Measurements from ENCODE around the gene SIN3A. TPM values are rescaled to one million over a fixed set of nuclear protein-coding genes. Genes with fewer than 3 reads are reported as not detected.

Gene SIN3A
- total and polyA plus RNA-seq, 9 of the 15 experiments (the other 6 are each of a cell fraction or from before 2014, with no cell fraction given), result 11.1 to 70.3 (median 25.3) TPM

DNA sequence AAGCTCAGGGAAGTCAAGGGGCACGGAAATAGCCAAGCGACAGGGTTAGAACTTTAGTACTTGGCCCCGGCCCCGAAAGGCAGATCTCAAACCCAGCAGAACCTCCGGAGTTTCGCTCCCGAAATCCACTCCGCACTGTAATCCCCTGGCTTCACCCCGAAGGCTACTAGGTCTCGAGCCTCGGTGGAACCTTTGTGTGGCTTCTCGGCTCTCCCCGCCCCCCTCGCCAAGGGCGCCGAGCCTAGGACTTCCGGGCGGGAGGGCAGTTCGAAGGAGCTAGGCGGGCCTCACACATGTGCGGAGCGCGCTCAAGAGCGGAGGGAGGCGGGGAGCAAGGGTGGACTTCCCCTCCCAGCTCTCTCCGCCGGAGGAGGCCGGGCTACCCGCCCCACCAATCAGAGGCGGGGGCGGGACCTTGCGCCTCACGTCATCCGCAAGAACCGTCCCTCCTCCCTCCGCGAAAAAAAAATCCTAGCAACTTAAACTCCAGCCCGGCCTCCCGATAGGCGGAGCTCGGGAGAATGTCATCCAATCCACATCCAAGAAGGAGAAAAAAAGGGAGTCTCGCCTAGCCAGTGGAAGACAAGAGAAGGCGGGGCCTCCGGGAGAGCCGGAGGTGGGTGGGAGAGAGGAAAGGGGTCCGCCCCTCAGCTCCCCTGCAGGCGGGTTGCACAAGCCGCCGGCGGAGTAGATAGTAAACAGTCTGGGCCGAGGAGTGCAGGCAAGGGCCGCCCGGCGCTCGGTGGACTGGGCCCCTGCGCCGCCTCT is 2.4 kb upstream of the SIN3A start (continued):
- TF ChIP-seq STAT6 (CRISPR knock-in tag; IDR thresholded peaks at IDR 0.05) (no peak), ZNF512 (tag; IDR thresholded peaks at IDR 0.05) (no peak), PHF8 (IDR thresholded peaks at IDR 0.05; ENCODE audit: borderline replicate concordance, low read length) (peak; percentile 57; the same call in 1 of the 2 replicates), KDM2B (CRISPR knock-in tag; IDR thresholded peaks at IDR 0.05) (0 out of 2 replicates have a peak, but pooled peaks have one; percentile 78), POLR2A (conservative IDR thresholded peaks at IDR 0.05) (peak; percentile 87), MTA3 (IDR thresholded peaks at IDR 0.05; ENCODE audit: borderline replicate concordance) (peak; percentile 45; the same call in 1 of the 2 replicates), SRF (CRISPR knock-in tag; IDR thresholded peaks at IDR 0.05) (no peak), L3MBTL2 (IDR thresholded peaks at IDR 0.05) (peak; percentile 95), RBM39 (optimal IDR thresholded peaks at IDR 0.05; ENCODE audit: low read depth, low read length) (peak; percentile 48), ZNF408 (CRISPR knock-in tag; IDR thresholded peaks at IDR 0.05; ENCODE audit: low read depth) (no peak), PHTF2 (CRISPR knock-in tag; IDR thresholded peaks at IDR 0.05) (no peak), BRD9 (IDR thresholded peaks at IDR 0.05; ENCODE audit: low read depth, partially characterized antibody) (peak; percentile 46), SMARCB1 (IDR thresholded peaks at IDR 0.05; ENCODE audit: insufficient read length, low read depth) (no peak), ARHGAP35 (IDR thresholded peaks at IDR 0.05; ENCODE audit: partially characterized antibody) (no peak), GATAD2B (IDR thresholded peaks at IDR 0.05; ENCODE audit: borderline replicate concordance) (no peak), ZNF134 (CRISPR knock-in tag; conservative IDR thresholded peaks at IDR 0.05) (no peak), ZBTB9 (CRISPR knock-in tag; IDR thresholded peaks at IDR 0.05) (peak; percentile 45; the same call in 1 of the 2 replicates)
- TF ChIP-seq, protein P1, sequence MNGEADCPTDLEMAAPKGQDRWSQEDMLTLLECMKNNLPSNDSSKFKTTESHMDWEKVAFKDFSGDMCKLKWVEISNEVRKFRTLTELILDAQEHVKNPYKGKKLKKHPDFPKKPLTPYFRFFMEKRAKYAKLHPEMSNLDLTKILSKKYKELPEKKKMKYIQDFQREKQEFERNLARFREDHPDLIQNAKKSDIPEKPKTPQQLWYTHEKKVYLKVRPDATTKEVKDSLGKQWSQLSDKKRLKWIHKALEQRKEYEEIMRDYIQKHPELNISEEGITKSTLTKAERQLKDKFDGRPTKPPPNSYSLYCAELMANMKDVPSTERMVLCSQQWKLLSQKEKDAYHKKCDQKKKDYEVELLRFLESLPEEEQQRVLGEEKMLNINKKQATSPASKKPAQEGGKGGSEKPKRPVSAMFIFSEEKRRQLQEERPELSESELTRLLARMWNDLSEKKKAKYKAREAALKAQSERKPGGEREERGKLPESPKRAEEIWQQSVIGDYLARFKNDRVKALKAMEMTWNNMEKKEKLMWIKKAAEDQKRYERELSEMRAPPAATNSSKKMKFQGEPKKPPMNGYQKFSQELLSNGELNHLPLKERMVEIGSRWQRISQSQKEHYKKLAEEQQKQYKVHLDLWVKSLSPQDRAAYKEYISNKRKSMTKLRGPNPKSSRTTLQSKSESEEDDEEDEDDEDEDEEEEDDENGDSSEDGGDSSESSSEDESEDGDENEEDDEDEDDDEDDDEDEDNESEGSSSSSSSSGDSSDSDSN (IDR thresholded peaks at IDR 0.05; ENCODE audit: borderline replicate concordance in 1 of 2, low read depth in 2 of 2, low read length in 2 of 2), result peak in 1 of 2 experiments; percentile 76; a peak in 2 of 4 replicates
- TF ChIP-seq, protein P2, sequence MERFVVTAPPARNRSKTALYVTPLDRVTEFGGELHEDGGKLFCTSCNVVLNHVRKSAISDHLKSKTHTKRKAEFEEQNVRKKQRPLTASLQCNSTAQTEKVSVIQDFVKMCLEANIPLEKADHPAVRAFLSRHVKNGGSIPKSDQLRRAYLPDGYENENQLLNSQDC (CRISPR knock-in tag; IDR thresholded peaks at IDR 0.05), result no peak

All from K562 (cell line).